Nephron progenitor cell (in vitro differentiated cells): ENCODE data around the gene ZNF488.

Experiments
- DNase-seq: peaks from one replicate; pipeline ENCODE4 v3.0.0; 2021
- H3K27ac Mint-ChIP-seq: 2 replicates; pipeline ENCODE4 v1.8.0; 2021; ENCODE audit warnings: mild to moderate bottlenecking, moderate library complexity, mixed read lengths
- H3K27me3 Mint-ChIP-seq: 2 replicates; pipeline ENCODE4 v1.8.0; 2021; ENCODE audit warnings: mild to moderate bottlenecking, low read depth, mixed read lengths; ENCODE audit not compliant: poor library complexity
- H3K36me3 Mint-ChIP-seq: 2 replicates; pipeline ENCODE4 v1.8.0; 2021; ENCODE audit warnings: low read depth, mixed read lengths
- H3K4me1 Mint-ChIP-seq: 2 replicates; pipeline ENCODE4 v1.8.0; 2021; ENCODE audit warnings: mixed read lengths
- H3K4me3 Mint-ChIP-seq: 2 replicates; pipeline ENCODE4 v1.8.0; 2021; ENCODE audit warnings: mild to moderate bottlenecking, moderate library complexity, mixed read lengths
- H3K9me3 Mint-ChIP-seq: 2 replicates; pipeline ENCODE4 v1.8.0; 2021; ENCODE audit warnings: mild to moderate bottlenecking, moderate library complexity, mixed read lengths
- CTCF ChIP-seq: fragments of 200-600 bp; sonication (generic); IDR thresholded peaks from 2 replicates; pipeline ENCODE4 v1.5.0; 2021; ENCODE audit warnings: antibody characterized with exemption

The ZNF488 gene

GRCh38 chr10:47364911-47365310 is 19.2 kb downstream of the ZNF488 start:
- Mint-ChIP-seq H3K27me3 (peaks cover 21% of the 10 kb centered on the region), H3K9me3 (no peaks in the 10 kb centered on the region), H3K27ac (no peak overlapping the region), H3K4me3 (no peak overlapping the region), H3K4me1 (peaks cover 34% of the 10 kb centered on the region), H3K36me3 (no peaks in the 10 kb centered on the region)
- TF ChIP-seq CTCF, result no peak
- no peak for DNase-seq

- TF ChIP-seq CTCF, result no peak
- H3K4me3 Mint-ChIP-seq, result no peak overlapping the region
- peaks cover 29% of the 10 kb centered on the region for H3K4me1 Mint-ChIP-seq
- no peaks in the 10 kb centered on the region for H3K9me3 Mint-ChIP-seq
- H3K36me3 Mint-ChIP-seq, result no peaks in the 10 kb centered on the region
- DNase-seq, result no peak
- H3K27me3 Mint-ChIP-seq, result peaks cover 21% of the 10 kb centered on the region
- H3K27ac Mint-ChIP-seq, result no peak overlapping the region
Observed at GRCh38 chr10:47364366-47364765, 19.7 kb downstream of the ZNF488 start.

- no peak for TF ChIP-seq CTCF
- H3K27me3 Mint-ChIP-seq, result peaks cover 21% of the 10 kb centered on the region
- no peaks in the 10 kb centered on the region for H3K9me3 Mint-ChIP-seq
- H3K36me3 Mint-ChIP-seq, result no peaks in the 10 kb centered on the region
- H3K4me1 Mint-ChIP-seq, result peaks cover 26% of the 10 kb centered on the region
- DNase-seq, result no peak
- no peak overlapping the region for H3K4me3 Mint-ChIP-seq
- H3K27ac Mint-ChIP-seq, result no peak overlapping the region
Observed at GRCh38 chr10:47363781-47364180, 20.3 kb downstream of the ZNF488 start.

GRCh38 chr10:47362199-47362598 is 21.9 kb downstream of the ZNF488 start:
- no peak for DNase-seq
- no peak for TF ChIP-seq CTCF
- Mint-ChIP-seq H3K27ac (no peak overlapping the region), H3K9me3 (no peaks in the 10 kb centered on the region), H3K4me3 (no peak overlapping the region), H3K4me1 (peaks cover 19% of the 10 kb centered on the region), H3K27me3 (peaks cover 19% of the 10 kb centered on the region), H3K36me3 (no peaks in the 10 kb centered on the region)

GRCh38 chr10:47361293-47361692 is 22.8 kb downstream of the ZNF488 start:
- TF ChIP-seq CTCF, result peak; percentile 85
- Mint-ChIP-seq H3K36me3 (no peaks in the 10 kb centered on the region), H3K4me3 (no peak overlapping the region), H3K4me1 (peaks cover 19% of the 10 kb centered on the region), H3K27me3 (peaks cover 16% of the 10 kb centered on the region), H3K9me3 (no peaks in the 10 kb centered on the region), H3K27ac (no peak overlapping the region)
- DNase-seq, result peak; percentile 74

GRCh38 chr10:47360419-47361040 is 23.6 kb downstream of the ZNF488 start:
- Mint-ChIP-seq H3K36me3 (no peaks in the 10 kb centered on the region), H3K27ac (no peak overlapping the region), H3K4me1 (peaks cover 19% of the 10 kb centered on the region), H3K9me3 (no peaks in the 10 kb centered on the region), H3K4me3 (no peak overlapping the region), H3K27me3 (peaks cover 16% of the 10 kb centered on the region)
- TF ChIP-seq CTCF, result no peak
- no peak for DNase-seq
